ENCODE data around the gene SFXN5. TPM values are rescaled to one million over a fixed set of nuclear protein-coding genes. Genes with fewer than 3 reads are reported as not detected.

SFXN5 gene
- total RNA-seq, 1 donor from 2014 or later = 14.9 TPM

GRCh38 chr2:72965770-72966450 lies 105.6 kb downstream of the SFXN5 start:
- Mint-ChIP-seq H3K4me3 (ENCODE audit: unreplicated experiment) (no peak overlapping the region), H3K36me3 (ENCODE audit: low read depth, unreplicated experiment) (peaks cover 13% of the 10 kb centered on the region), H3K27ac (ENCODE audit: unreplicated experiment) (no peak overlapping the region), H3K9me3 (ENCODE audit: unreplicated experiment) (peaks cover 1% of the 10 kb centered on the region), H3K4me1 (ENCODE audit: low read depth, unreplicated experiment) (peaks cover 5% of the 10 kb centered on the region), H3K27me3 (ENCODE audit: low read depth, unreplicated experiment) (peaks cover 22% of the 10 kb centered on the region)
- Histone ChIP-seq H3K27ac (ENCODE audit: low read depth, low read length) (no peak overlapping the region), H4K20me1 (ENCODE audit: insufficient read depth, low read length) (peaks cover 5% of the 10 kb centered on the region), H3K4me2 (ENCODE audit: low read length) (no peak overlapping the region), H3K9ac (ENCODE audit: low read length) (no peak overlapping the region), H3K4me1 (ENCODE audit: insufficient read depth, low read length) (no peaks in the 10 kb centered on the region), H3K4me3 (ENCODE audit: insufficient read depth, low read depth, low read length) (no peak overlapping the region), H3K79me2 (ENCODE audit: insufficient read depth, low read length) (no peaks in the 10 kb centered on the region), H3K9me3 (ENCODE audit: insufficient read depth, low read depth, low read length) (no peaks in the 10 kb centered on the region), H3K36me3 (ENCODE audit: insufficient read depth, low read length) (no peaks in the 10 kb centered on the region), H3K27me3 (ENCODE audit: insufficient read depth, low read length) (no peaks in the 10 kb centered on the region), H2AFZ (ENCODE audit: low read depth, low read length) (no peak overlapping the region)
- DNase-seq (ENCODE audit: low read depth) (no peak), FAIRE-seq (no peak)
- TF ChIP-seq CTCF (IDR thresholded peaks at IDR 0.05; ENCODE audit: insufficient read depth, low read depth, low read length) (no peak), EZH2 (IDR thresholded peaks at IDR 0.05; ENCODE audit: insufficient read depth, low read length) (no peak)

DNA sequence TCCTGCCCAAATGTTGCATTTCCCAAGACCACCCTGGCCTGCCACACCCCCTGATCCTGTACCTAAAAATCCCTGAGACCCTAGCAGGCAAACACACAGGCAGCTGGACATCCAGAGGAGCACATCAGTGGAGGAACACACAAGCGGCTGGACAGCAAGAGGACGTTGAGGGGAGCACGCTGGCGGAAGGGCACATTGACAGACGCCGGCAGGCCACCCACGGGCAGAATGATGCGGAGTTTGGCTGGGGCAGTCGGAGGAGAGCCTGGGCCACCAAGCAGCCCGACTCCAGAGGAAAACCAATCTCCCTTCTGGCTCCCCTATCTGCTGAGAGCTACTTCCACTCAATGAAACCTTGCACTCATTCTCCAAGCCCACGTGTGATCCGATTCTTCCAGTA lies 106.5 kb downstream of the SFXN5 start:
- no peak overlapping the region for H3K27ac ChIP-seq (ENCODE audit: low read depth, low read length)
- no peaks in the 10 kb centered on the region for H3K9me3 ChIP-seq (ENCODE audit: insufficient read depth, low read depth, low read length)
- H3K4me2 ChIP-seq (ENCODE audit: low read length) = no peak overlapping the region
- DNase-seq (ENCODE audit: low read depth) = no peak
- no peaks in the 10 kb centered on the region for H3K79me2 ChIP-seq (ENCODE audit: insufficient read depth, low read length)
- no peak for TF ChIP-seq CTCF (IDR thresholded peaks at IDR 0.05; ENCODE audit: insufficient read depth, low read depth, low read length)
- no peak for TF ChIP-seq EZH2 (IDR thresholded peaks at IDR 0.05; ENCODE audit: insufficient read depth, low read length)
- H3K4me3 ChIP-seq (ENCODE audit: insufficient read depth, low read depth, low read length) = no peak overlapping the region
- no peak overlapping the region for H2AFZ ChIP-seq (ENCODE audit: low read depth, low read length)
- H3K4me1 ChIP-seq (ENCODE audit: insufficient read depth, low read length) = no peaks in the 10 kb centered on the region
- FAIRE-seq = no peak
- no peak overlapping the region for H3K27ac Mint-ChIP-seq (ENCODE audit: unreplicated experiment)
- no peak overlapping the region for H3K9ac ChIP-seq (ENCODE audit: low read length)
- H3K4me3 Mint-ChIP-seq (ENCODE audit: unreplicated experiment) = no peak overlapping the region
- peaks cover 4% of the 10 kb centered on the region for H3K9me3 Mint-ChIP-seq (ENCODE audit: unreplicated experiment)
- H3K27me3 ChIP-seq (ENCODE audit: insufficient read depth, low read length) = no peaks in the 10 kb centered on the region
- H3K4me1 Mint-ChIP-seq (ENCODE audit: low read depth, unreplicated experiment) = peaks cover 5% of the 10 kb centered on the region
- H3K36me3 Mint-ChIP-seq (ENCODE audit: low read depth, unreplicated experiment) = peaks cover 21% of the 10 kb centered on the region
- no peaks in the 10 kb centered on the region for H3K36me3 ChIP-seq (ENCODE audit: insufficient read depth, low read length)
- peaks cover 8% of the 10 kb centered on the region for H4K20me1 ChIP-seq (ENCODE audit: insufficient read depth, low read length)
- peaks cover 28% of the 10 kb centered on the region for H3K27me3 Mint-ChIP-seq (ENCODE audit: low read depth, unreplicated experiment)

- Histone ChIP-seq H3K27ac (ENCODE audit: low read depth, low read length) (no peak overlapping the region), H3K4me2 (ENCODE audit: low read length) (no peak overlapping the region), H3K79me2 (ENCODE audit: insufficient read depth, low read length) (no peaks in the 10 kb centered on the region), H3K4me1 (ENCODE audit: insufficient read depth, low read length) (no peaks in the 10 kb centered on the region), H2AFZ (ENCODE audit: low read depth, low read length) (no peak overlapping the region), H4K20me1 (ENCODE audit: insufficient read depth, low read length) (peaks cover 8% of the 10 kb centered on the region), H3K36me3 (ENCODE audit: insufficient read depth, low read length) (no peaks in the 10 kb centered on the region), H3K4me3 (ENCODE audit: insufficient read depth, low read depth, low read length) (no peak overlapping the region), H3K9ac (ENCODE audit: low read length) (no peak overlapping the region), H3K27me3 (ENCODE audit: insufficient read depth, low read length) (no peaks in the 10 kb centered on the region), H3K9me3 (ENCODE audit: insufficient read depth, low read depth, low read length) (no peaks in the 10 kb centered on the region)
- H3K27ac Mint-ChIP-seq (ENCODE audit: unreplicated experiment) = no peak overlapping the region
- peaks cover 34% of the 10 kb centered on the region for H3K27me3 Mint-ChIP-seq (ENCODE audit: low read depth, unreplicated experiment)
- no peak for TF ChIP-seq EZH2 (IDR thresholded peaks at IDR 0.05; ENCODE audit: insufficient read depth, low read length)
- no peak for TF ChIP-seq CTCF (IDR thresholded peaks at IDR 0.05; ENCODE audit: insufficient read depth, low read depth, low read length)
- DNase-seq (ENCODE audit: low read depth) = no peak
- H3K4me1 Mint-ChIP-seq (ENCODE audit: low read depth, unreplicated experiment) = peaks cover 5% of the 10 kb centered on the region
- no peak overlapping the region for H3K4me3 Mint-ChIP-seq (ENCODE audit: unreplicated experiment)
- peaks cover 28% of the 10 kb centered on the region for H3K36me3 Mint-ChIP-seq (ENCODE audit: low read depth, unreplicated experiment)
- no peak for FAIRE-seq
- peaks cover 7% of the 10 kb centered on the region for H3K9me3 Mint-ChIP-seq (ENCODE audit: unreplicated experiment)
Observed at GRCh38 chr2:72964146-72964525, 107.4 kb downstream of the SFXN5 start.
